Natural killer cell (primary cell): ENCODE data around the gene KLK2. TPM values are rescaled to one million over a fixed set of nuclear protein-coding genes. Genes with fewer than 3 reads are reported as not detected.

Experiments used
- ATAC-seq, 3 donors: fragments of 150-1000 bp in 2 of 3; fragments of 200-7000 bp in 1 of 3; cut with Tn5 transposase; 1 replicate in 1 of 3; 2 replicates in 2 of 3; pipeline ENCODE4 v1.10.0; 2021; ENCODE audit warnings: mild to moderate bottlenecking in 2 of 3, moderate library complexity in 2 of 3
- DNase-seq, 2 donors: peaks; one replicate each; pipeline versions ENCODE4 v3.0.0 to v3.0.0-alpha.2; 2013 to 2021; ENCODE audit warnings: mixed read lengths in 1 of 2
- H3K27ac ChIP-seq: one replicate; pipeline ENCODE4 v1.5.1; 2013; ENCODE audit warnings: mild to moderate bottlenecking, low read length
- H3K27me3 ChIP-seq: one replicate; pipeline ENCODE4 v1.6.1; 2013; ENCODE audit warnings: low read length; ENCODE audit not compliant: control insufficient read depth, insufficient read depth
- H3K36me3 ChIP-seq: one replicate; pipeline ENCODE4 v1.6.1; 2013; ENCODE audit warnings: low read length; ENCODE audit not compliant: control insufficient read depth, insufficient read depth
- H3K4me1 ChIP-seq: one replicate; pipeline ENCODE4 v1.6.1; 2013; ENCODE audit warnings: low read length; ENCODE audit not compliant: control insufficient read depth, insufficient read depth
- H3K4me3 ChIP-seq: one replicate; pipeline ENCODE4 v1.5.1; 2013; ENCODE audit warnings: low read length
- H3K9me3 ChIP-seq: one replicate; pipeline ENCODE4 v1.6.1; 2013; ENCODE audit warnings: low read length; ENCODE audit not compliant: control insufficient read depth, insufficient read depth
- H3K27ac Mint-ChIP-seq, 2 donors: one replicate each; pipeline ENCODE4 v1.8.0; 2022; ENCODE audit warnings: mild to moderate bottlenecking in 2 of 2, mixed read lengths in 2 of 2, moderate library complexity in 1 of 2
- H3K27me3 Mint-ChIP-seq, 2 donors: one replicate each; pipeline ENCODE4 v1.8.0; 2022; ENCODE audit warnings: low read depth in 2 of 2, mixed read lengths in 2 of 2
- H3K36me3 Mint-ChIP-seq: one replicate; pipeline ENCODE4 v1.8.0; 2022; ENCODE audit warnings: mixed read lengths
- H3K4me1 Mint-ChIP-seq, 2 donors: one replicate each; pipeline ENCODE4 v1.8.0; 2022; ENCODE audit warnings: mixed read lengths in 2 of 2
- H3K4me3 Mint-ChIP-seq: one replicate; pipeline ENCODE4 v1.8.0; 2022; ENCODE audit warnings: mild to moderate bottlenecking, moderate library complexity, mixed read lengths
- H3K9me3 Mint-ChIP-seq, 2 donors: one replicate each; pipeline ENCODE4 v1.8.0; 2022; ENCODE audit warnings: mixed read lengths in 2 of 2
- CTCF ChIP-seq: fragments of 200-600 bp; IDR thresholded peaks from one replicate; pipeline ENCODE4 v1.8.0; 2022; ENCODE audit warnings: antibody characterized with exemption
- WGBS: methylation state at CpG from one replicate; pipeline ENCODE4 v1.1.7; 2013; ENCODE audit warnings: missing lambda C conversion rate; ENCODE audit not compliant: insufficient coverage; 5-methylcytosine and 5-hydroxymethylcytosine counted together
- intact Hi-C: fragments of 100-400 bp; cut with micrococcal nuclease; formaldehyde crosslinking; loops from one replicate; pipeline ENCODE4 v1.14.2; 2022
- total RNA-seq, 4 donors: library from RNA; stranded (reverse); fragments of 120-200 nt in 1 of 4; gene quantifications; one replicate each; pipeline versions ENCODE4 v1.2.3 to v1.2.4, GENCODE V29; 2013 to 2022

The KLK2 gene
- total RNA-seq, 3 donors from 2014 or later (not counting 1 experiment from before 2014, with no cell fraction given), result not detected

GRCh38 chr19:50876456-50876855, 3.2 kb downstream of the KLK2 start:
- H3K4me1 Mint-ChIP-seq, result no peaks in the 10 kb centered on the region
- H3K36me3 Mint-ChIP-seq, result no peaks in the 10 kb centered on the region
- no peak overlapping the region for H3K27ac ChIP-seq
- H3K27me3 ChIP-seq, result peaks cover 3% of the 10 kb centered on the region
- no peaks in the 10 kb centered on the region for H3K9me3 ChIP-seq
- no peak overlapping the region for H3K4me3 Mint-ChIP-seq
- no peaks in the 10 kb centered on the region for H3K4me1 ChIP-seq
- ATAC-seq (no peak), DNase-seq (no peak)
- H3K27ac Mint-ChIP-seq, result no peak overlapping the region
- TF ChIP-seq CTCF, result no peak
- 80% methylated on average over 7 of the region's 7 CpGs for WGBS
- no peaks in the 10 kb centered on the region for H3K9me3 Mint-ChIP-seq
- intact Hi-C loops, result no loop called here
- H3K36me3 ChIP-seq, result no peaks in the 10 kb centered on the region
- H3K4me3 ChIP-seq, result no peak overlapping the region
- peaks cover 13 to 16% of the 10 kb centered on the region in 2 donors for H3K27me3 Mint-ChIP-seq

- DNase-seq, result no peak
- 35% methylated on average over 8 of the region's 8 CpGs for WGBS
- Mint-ChIP-seq H3K27ac (no peak overlapping the region), H3K27me3 (peaks cover 10 to 14% of the 10 kb centered on the region in 2 donors), H3K9me3 (no peaks in the 10 kb centered on the region), H3K4me3 (no peak overlapping the region), H3K4me1 (no peaks in the 10 kb centered on the region), H3K36me3 (no peaks in the 10 kb centered on the region)
- Histone ChIP-seq H3K4me1 (no peaks in the 10 kb centered on the region), H3K36me3 (no peaks in the 10 kb centered on the region), H3K27ac (no peak overlapping the region), H3K9me3 (no peaks in the 10 kb centered on the region), H3K27me3 (peaks cover 3% of the 10 kb centered on the region), H3K4me3 (no peak overlapping the region)
- intact Hi-C loops, result no loop called here
- no peak for TF ChIP-seq CTCF
- no peak for ATAC-seq
These were observed 4.1 kb downstream of the KLK2 start for GRCh38 chr19:50877338-50877737.

GRCh38 chr19:50878851-50879250, 5.6 kb downstream of the KLK2 start:
- Mint-ChIP-seq H3K4me1 (no peaks in the 10 kb centered on the region), H3K27ac (no peak overlapping the region), H3K36me3 (no peaks in the 10 kb centered on the region), H3K4me3 (no peak overlapping the region), H3K9me3 (no peaks in the 10 kb centered on the region), H3K27me3 (peaks cover 8 to 23% of the 10 kb centered on the region in 2 donors)
- Histone ChIP-seq H3K36me3 (no peaks in the 10 kb centered on the region), H3K27me3 (peaks cover 3% of the 10 kb centered on the region), H3K9me3 (no peaks in the 10 kb centered on the region), H3K4me1 (no peaks in the 10 kb centered on the region), H3K4me3 (no peak overlapping the region), H3K27ac (no peak overlapping the region)
- no peak for TF ChIP-seq CTCF
- intact Hi-C loops, result no loop called here
- DNase-seq (no peak), ATAC-seq (no peak)
- 65% methylated on average over 5 of the region's 5 CpGs for WGBS

- Histone ChIP-seq H3K9me3 (no peaks in the 10 kb centered on the region), H3K4me3 (no peak overlapping the region), H3K27me3 (peaks cover 3% of the 10 kb centered on the region), H3K4me1 (no peaks in the 10 kb centered on the region), H3K36me3 (no peaks in the 10 kb centered on the region), H3K27ac (no peak overlapping the region)
- peaks cover 10 to 23% of the 10 kb centered on the region in 2 donors for H3K27me3 Mint-ChIP-seq
- no peaks in the 10 kb centered on the region for H3K4me1 Mint-ChIP-seq
- TF ChIP-seq CTCF, result no peak
- no peaks in the 10 kb centered on the region for H3K9me3 Mint-ChIP-seq
- WGBS, result 79% methylated on average over 5 of the region's 5 CpGs
- H3K4me3 Mint-ChIP-seq, result no peak overlapping the region
- DNase-seq (no peak), ATAC-seq (no peak)
- intact Hi-C loops, result no loop called here
- no peak overlapping the region for H3K27ac Mint-ChIP-seq
- H3K36me3 Mint-ChIP-seq, result no peaks in the 10 kb centered on the region
These were observed 7.0 kb downstream of the KLK2 start for GRCh38 chr19:50880241-50880640.
